ENCODE data around the gene HDDC3.
"Not testable (repeated sequence)": the region's sequence is repeated elsewhere in the genome, so short reads cannot be mapped to it uniquely, and the experiment has no call there.

Gene HDDC3

GRCh38 chr15:90901175-90902039, 30.9 kb downstream of the HDDC3 start:
- H3K4me3 ChIP-seq = peak overlapping the region in 3 of 7 experiments; percentile 78 to 86 (median 80)

GRCh38 chr15:90897131-90897655, 35.2 kb downstream of the HDDC3 start:
- not testable (repeated sequence) for H3K4me3 ChIP-seq
- peak overlapping the region in 2 of 21 experiments; percentile 14 to 65 for H3K27ac ChIP-seq

More at GRCh38 chr15:90901175-90902039, 30.9 kb downstream of the HDDC3 start:
- peak overlapping the region in 20 of 21 experiments; percentile 64 to 95 (median 86) for H3K27ac ChIP-seq

DNA sequence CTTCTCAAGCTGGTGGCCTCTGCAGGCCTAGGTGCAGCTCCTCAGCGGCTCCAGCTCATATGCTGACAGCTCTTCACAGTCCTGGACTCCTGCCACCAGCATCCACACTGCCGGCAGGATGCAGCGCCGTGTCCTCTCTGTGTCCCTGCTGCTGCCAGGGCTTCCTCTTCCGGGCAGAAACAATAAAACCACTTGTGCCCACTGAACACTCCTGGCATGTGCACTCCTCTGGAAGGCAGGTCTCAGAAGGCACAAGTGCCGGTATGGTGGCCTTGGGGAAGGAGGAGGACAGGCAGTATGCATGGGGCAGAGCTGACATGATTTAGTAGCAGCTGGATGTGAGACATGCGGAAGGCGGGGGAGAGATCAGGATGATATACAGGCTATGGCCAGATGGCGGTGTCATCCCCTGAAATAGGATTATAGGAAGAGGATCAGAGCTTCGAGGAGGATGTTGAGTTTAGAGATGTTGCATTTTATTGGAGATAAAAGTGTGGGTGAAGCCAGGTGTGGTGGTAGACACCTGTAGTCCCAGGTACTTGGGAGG, 36.7 kb downstream of the HDDC3 start:
- Histone ChIP-seq H3K4me3 (no peak overlapping the region), H3K27ac (no peak overlapping the region)

- Histone ChIP-seq H3K27ac (no peak overlapping the region), H3K4me3 (no peak overlapping the region)
Measured at GRCh38 chr15:90893175-90894090, 38.9 kb downstream of the HDDC3 start.

- no peak overlapping the region for H3K4me3 ChIP-seq
- no peak overlapping the region for H3K27ac ChIP-seq
Measured at GRCh38 chr15:90892498-90893174, 39.7 kb downstream of the HDDC3 start.

GRCh38 chr15:90892023-90892422, 40.3 kb downstream of the HDDC3 start:
- no peak overlapping the region for H3K4me3 ChIP-seq
- H3K27ac ChIP-seq = no peak overlapping the region

DNA sequence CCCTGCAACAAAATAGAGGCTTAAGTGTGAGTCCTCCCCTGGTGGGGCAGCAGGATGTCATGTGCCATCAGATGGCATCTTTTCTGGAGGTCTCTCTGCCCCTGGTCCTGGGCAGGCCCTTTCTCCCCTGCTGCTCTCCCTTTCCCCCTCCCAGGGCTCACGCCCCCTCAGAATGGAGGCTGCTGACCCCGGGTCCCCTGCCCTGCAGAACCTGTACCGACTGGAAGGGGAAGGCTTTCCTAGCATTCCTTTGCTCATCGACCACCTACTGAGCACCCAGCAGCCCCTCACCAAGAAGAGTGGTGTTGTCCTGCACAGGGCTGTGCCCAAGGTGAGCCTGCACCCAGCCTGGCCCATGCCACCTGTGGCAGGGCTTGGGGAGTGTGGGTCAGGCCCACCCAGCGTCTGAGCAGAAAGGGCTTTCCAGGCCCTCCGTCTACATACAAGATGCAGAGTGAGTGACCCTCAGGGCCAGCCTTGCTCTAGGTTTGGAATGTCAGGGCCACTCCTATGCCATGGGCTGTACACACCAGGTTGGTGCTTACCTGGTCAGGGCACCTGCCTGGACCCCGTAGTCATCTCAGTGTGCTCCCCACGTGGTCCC, 40.9 kb downstream of the HDDC3 start:
- H3K27ac ChIP-seq = no peak overlapping the region
- H3K4me3 ChIP-seq = no peak overlapping the region

DNA sequence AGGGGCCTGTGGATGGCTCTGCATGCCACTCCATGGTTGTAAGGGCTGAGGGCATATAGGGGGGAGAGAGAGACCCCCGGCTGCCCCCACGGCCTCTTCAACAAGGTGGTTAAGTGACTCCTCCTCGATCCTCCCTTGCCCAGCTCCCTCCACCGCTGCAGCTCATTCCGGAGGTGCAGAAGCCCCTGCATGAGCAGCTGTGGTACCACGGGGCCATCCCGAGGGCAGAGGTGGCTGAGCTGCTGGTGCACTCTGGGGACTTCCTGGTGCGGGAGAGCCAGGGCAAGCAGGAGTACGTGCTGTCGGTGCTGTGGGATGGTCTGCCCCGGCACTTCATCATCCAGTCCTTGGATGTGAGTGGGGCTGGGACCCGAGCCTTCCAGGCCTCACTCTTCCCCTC, 41.5 kb downstream of the HDDC3 start:
- H3K4me3 ChIP-seq = no peak overlapping the region
- no peak overlapping the region for H3K27ac ChIP-seq

DNA sequence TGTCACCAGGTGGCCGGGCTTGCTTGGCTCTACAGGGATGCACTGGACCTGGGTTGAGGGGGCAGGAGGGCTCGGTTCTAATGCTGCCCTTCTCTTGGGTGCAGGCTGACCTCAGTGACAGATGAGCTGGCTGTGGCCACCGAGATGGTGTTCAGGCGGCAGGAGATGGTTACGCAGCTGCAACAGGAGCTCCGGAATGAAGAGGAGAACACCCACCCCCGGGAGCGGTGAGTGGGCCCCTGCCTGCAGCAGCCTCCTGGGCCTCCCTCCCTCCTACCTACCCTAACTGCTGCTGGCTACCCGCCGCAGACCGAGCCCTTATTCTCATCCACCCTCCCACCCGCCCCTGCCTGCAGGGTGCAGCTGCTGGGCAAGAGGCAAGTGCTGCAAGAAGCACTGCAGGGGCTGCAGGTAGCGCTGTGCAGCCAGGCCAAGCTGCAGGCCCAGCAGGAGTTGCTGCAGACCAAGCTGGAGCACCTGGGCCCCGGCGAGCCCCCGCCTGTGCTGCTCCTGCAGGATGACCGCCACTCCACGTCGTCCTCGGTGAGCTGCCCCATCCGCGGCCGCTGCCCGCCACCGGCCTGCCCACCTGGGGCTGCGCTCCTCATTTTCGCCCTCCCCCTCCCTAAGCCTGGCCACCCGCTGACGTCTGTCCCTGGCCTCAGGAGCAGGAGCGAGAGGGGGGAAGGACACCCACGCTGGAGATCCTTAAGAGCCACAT, 42.5 kb downstream of the HDDC3 start:
- Histone ChIP-seq H3K27ac (no peak overlapping the region), H3K4me3 (no peak overlapping the region)

GRCh38 chr15:90889313-90889730, 43.0 kb downstream of the HDDC3 start:
- Histone ChIP-seq H3K27ac (no peak overlapping the region), H3K4me3 (no peak overlapping the region)

- peak overlapping the region in 3 of 21 experiments; percentile 1 to 99 (median 47) for H3K27ac ChIP-seq
- H3K4me3 ChIP-seq = no peak overlapping the region
Measured at GRCh38 chr15:90887037-90887481, 45.3 kb downstream of the HDDC3 start.

DNA sequence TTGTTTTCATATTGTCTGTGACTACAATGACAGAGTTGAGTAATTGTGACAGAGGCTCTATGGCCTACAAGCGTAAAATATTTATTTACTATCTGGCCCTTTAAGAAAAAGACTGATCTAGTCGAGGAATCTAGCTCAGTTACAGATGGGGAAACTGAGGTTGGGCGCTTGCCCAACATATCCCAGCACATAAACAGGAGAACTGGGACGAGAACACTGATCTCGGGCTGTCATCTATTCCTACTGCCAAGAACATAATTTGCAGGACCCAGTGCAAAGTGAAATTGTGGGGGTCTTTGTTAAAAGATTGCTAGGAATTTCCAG, 46.1 kb downstream of the HDDC3 start:
- Histone ChIP-seq H3K4me3 (peak overlapping the region in 1 of 7 experiments; percentile 36), H3K27ac (peak overlapping the region in 10 of 21 experiments; percentile 1 to 99 (median 95))

DNA sequence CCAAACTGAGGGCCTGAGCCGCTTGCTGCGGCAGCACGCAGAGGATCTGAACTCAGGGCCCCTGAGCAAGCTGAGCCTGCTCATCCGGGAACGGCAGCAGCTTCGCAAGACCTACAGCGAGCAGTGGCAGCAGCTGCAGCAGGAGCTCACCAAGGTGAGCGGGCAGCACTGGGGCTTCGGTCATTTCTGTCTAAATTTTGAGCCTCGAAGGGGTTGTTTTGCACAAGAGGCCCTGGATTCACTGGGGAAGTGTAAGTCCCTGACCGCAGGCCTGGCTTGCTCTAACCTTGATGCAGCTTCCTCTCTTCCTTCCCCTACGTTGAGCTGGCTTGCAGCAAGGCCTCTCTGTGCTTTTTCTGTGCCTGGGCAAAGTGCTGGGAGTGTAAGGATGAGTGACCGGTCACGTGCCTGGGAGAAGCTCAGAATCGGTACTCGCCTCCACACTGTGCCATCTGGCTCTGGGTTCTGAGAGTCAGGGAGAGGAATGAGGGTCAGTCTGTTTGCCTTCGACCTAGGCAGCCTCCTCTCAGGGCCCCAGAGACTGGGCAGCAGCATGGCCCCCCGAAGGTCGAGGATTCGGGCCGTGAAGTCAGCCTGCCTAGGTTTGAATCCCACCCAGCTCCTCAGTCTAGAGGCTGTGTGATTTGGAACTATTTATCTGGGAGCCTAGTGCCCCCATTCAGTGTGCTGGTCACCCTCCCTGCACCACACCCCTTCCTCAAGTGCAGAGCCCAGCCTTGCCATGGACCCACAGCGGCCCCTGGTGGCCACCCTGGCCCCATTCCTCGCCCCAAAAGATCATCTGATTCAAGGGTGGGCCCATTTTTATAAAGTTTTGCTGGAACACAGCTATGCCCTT, 46.7 kb downstream of the HDDC3 start:
- Histone ChIP-seq H3K4me3 (peak overlapping the region; percentile 11 to 55 (median 42)), H3K27ac (peak overlapping the region; percentile 19 to 99 (median 93))

DNA sequence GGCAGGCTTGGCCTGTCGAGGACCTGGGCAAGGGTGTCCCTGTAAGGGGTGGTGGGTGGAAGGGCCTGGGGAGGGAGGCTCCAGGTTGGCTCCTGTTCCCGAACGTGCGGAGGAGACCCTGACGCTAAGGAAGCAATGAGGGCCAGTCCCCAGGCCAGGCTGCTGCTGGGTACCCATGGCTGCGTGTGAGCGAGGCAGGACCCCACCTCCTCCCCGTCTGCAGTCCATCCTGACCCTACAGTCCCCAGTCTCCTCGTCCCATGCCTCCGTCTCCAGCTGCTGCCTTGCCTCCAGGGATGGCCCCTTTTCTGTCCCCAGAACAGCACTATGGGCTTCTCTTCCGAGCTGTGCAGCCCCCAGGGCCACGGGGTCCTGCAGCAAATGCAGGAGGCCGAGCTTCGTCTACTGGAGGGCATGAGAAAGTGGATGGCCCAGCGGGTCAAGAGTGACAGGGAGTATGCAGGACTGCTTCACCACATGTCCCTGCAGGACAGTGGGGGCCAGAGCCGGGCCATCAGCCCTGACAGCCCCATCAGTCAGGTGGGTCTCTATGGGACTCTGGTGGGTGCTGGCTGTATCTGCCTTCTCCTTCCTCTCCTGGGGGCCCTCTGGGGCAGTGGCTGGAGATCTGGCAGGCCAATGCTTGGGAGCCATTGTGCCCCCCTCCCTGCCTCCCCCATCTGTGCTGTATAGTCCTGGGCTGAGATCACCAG, 47.5 kb downstream of the HDDC3 start:
- peak overlapping the region; percentile 77 to 99 (median 93) for H3K27ac ChIP-seq
- peak overlapping the region; percentile 29 to 55 (median 42) for H3K4me3 ChIP-seq

DNA sequence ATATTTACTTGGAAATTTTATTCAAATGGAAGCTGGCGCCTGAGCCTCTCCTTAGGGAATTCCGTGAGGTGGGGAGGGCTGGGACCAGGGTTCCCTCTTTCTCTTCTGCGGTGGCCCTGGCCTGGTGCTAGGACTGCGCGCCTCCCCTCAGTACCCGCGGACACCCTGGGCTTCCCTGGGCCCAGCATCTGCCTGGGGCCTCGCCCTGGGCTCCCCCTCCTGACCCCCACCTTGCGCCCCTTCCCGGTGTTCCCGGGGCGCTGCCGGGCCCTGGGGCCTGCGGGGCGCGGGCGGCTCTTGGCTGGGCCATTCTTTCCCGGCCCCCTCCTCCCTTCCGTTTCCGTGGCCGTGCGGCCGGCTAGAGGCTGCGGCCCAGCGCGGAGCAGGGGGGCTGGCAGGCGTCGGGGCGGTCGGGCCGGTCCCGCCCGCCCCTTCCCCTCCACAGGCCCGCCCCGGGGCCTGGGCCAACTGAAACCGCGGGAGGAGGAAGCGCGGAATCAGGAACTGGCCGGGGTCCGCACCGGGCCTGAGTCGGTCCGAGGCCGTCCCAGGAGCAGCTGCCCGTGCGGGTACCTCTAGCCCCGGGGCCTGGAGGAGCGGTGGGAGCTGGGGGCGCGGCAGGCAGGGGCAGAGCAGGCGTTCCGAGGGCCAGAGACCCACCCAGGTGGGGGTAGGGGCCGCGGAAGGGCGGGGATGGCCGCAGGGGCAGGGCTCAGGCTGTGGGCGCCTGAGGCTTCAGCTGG, 48.2 kb downstream of the HDDC3 start, which contains the start of gene FES:
Gene FES, plus strand, starts transcription at position 529 of the 743 bp plus-strand sequence. CDS start 542 bp downstream, outside the sequence.
- H3K27ac ChIP-seq = peak within 1 kb of the TSS; percentile 77 to 99 (median 93)

GRCh38 chr15:90883526-90883975, 48.8 kb downstream of the HDDC3 start:
- Histone ChIP-seq H3K27ac (peak overlapping the region; percentile 77 to 99 (median 93)), H3K4me3 (peak overlapping the region in 4 of 7 experiments; percentile 36 to 55 (median 46))

More for the DNA sequence above, 48.2 kb downstream of the HDDC3 start, which contains the start of gene FES:
- peak within 1 kb of the TSS; percentile 29 to 55 (median 42) for H3K4me3 ChIP-seq

Measured in skin epidermis (tissue), 12 donors.